KOPT-K1 (cell line): ENCODE measurements around the gene SGK1.
"Not testable (repeated sequence)": the region's sequence is repeated elsewhere in the genome, so short reads cannot be mapped to it uniquely, and the experiment has no call there.

Experiments
- H3K27ac ChIP-seq: fragments of 200-600 bp; sonication (generic); 2 replicates; pipeline ENCODE4 v1.5.1; 2016; ENCODE audit warnings: antibody characterized with exemption, mild to moderate bottlenecking, low read depth, low read length; ENCODE audit not compliant: poor library complexity, severe bottlenecking
- H3K36me3 ChIP-seq: fragments of 200-600 bp; sonication (generic); 2 replicates; pipeline ENCODE4 v1.5.1; 2017; ENCODE audit warnings: antibody characterized with exemption, mild to moderate bottlenecking, low read length, moderate library complexity; ENCODE audit not compliant: insufficient read depth
- H3K9me3 ChIP-seq: fragments of 200-600 bp; sonication (generic); 2 replicates; pipeline ENCODE4 v1.5.1; 2017; ENCODE audit warnings: antibody characterized with exemption, low read length, mild to moderate bottlenecking; ENCODE audit not compliant: insufficient read depth, poor library complexity, severe bottlenecking

SGK1 gene

DNA sequence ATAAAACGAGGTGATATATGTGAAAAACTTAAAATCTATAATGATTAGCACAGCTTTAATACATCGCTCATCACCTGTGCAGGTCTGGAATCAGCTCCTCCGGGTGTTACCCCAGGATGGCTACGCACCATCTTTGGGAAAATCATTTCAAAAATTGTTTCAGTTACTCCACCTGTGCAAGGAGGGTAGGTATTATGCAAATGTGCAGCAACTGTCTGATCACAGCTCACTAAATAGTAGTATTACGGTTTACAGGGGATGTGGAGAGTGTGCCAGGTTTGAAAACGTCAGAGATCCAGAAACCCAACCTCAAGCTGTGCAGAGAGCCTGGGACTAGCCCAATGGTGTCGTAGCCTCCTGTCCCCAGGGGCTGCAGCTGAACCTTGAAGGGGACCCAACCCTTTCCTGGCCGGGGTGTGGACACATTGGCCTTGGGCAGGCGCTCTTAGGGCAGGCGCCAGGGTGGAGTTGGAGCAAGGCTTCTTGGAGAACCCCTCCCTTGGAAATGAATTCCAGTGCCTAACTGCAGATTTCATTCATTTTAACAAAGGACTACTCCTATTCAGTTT is 24.2 kb upstream of the SGK1 start:
- Histone ChIP-seq H3K9me3 (no peaks in the 10 kb centered on the region), H3K36me3 (no peaks in the 10 kb centered on the region), H3K27ac (no peak overlapping the region)

DNA sequence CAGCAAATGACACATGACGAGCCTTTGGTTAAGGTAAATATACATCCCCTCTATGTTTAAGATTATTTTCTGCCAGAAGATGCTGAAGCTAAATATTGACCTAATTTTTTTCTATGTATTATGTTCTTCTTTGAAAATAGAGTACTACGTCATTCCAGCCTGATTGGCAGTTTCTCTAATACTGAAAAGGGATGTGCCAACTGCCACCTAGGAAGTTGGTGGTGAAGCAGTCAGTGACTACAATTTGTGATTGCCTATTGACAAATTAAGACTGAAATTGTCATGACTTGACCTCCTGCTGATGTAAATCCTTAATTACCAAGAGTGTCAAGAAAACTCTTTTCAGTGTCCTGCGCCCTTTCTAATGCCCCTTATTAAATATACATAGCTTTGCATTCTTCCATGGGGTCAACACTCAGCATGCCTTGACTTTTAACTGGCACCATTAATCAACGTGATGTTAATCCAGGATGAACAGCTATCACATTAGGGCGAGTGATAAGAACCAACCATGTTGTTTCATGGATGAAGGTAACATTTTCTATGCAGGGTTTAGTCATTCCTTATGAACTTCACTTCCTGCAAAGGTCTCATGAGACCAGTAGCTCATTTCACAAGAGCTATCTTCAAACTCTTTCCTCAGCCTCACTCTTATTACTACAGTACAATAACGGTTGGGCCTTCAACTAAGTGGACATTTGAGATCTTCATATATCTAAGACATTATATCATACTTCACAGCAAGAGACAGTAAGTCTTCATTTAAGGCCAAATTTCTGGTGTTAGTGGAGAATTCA is 22.5 kb upstream of the SGK1 start:
- Histone ChIP-seq H3K27ac (no peak overlapping the region), H3K9me3 (no peaks in the 10 kb centered on the region), H3K36me3 (no peaks in the 10 kb centered on the region)

DNA sequence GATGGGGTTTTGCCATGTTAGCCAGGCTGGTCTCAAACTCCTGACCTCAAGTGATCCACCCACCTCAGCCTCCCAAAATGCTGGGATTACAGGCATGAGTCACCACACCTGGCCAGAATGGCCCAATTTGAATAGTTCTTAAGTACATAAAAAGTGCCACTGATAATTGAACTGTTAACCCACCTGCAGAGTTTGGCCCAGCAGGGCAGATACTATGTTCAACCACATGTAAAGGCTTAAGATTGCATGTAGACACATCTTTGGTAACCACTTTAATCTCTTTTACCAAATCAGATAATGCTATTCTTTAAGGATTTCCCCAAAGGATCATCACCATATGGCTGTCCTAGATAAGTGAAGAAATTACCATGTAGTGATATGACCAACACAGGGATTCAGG is 21.3 kb upstream of the SGK1 start:
- Histone ChIP-seq H3K27ac (no peak overlapping the region), H3K9me3 (no peaks in the 10 kb centered on the region), H3K36me3 (no peaks in the 10 kb centered on the region)

DNA sequence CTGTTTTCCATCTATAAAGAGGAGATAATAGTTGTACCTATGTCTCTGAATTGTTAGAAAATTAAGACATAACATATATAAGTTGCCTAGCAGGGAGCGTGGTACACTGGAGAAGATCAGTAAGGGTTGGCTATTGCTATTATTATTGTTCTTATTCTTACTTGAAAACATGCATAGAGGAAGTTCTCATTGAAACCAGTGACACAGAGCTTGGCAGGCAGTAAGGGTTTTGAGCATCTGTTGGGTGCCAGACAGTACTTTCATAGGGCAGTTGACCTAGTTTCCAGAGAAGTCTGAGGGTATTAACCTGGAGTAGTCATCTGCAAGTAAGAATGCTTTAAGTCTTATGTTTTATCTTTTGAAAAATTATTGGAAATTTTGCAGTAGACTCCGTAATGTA is 13.3 kb upstream of the SGK1 start:
- no peaks in the 10 kb centered on the region for H3K36me3 ChIP-seq
- H3K9me3 ChIP-seq = no peaks in the 10 kb centered on the region
- no peak overlapping the region for H3K27ac ChIP-seq

DNA sequence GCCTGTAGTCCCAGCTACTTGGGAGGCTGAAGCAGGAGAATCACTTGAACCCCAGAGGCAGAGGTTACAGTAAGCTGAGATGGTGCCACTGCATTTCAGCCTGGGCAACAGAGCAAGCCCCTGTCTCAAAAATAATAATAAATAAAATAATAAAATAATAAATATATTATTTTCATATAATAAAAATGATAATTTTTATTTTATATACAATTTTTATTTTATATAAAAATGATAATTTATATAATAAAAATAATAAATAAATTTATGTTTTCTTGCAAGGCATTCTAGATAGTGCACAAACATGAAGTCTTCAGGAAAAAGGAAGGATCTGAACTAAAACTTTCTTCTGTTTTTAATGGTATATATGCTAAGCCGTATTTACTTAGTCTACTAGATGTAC is 12.6 kb upstream of the SGK1 start:
- no peaks in the 10 kb centered on the region for H3K9me3 ChIP-seq
- no peak overlapping the region for H3K27ac ChIP-seq
- no peaks in the 10 kb centered on the region for H3K36me3 ChIP-seq

DNA sequence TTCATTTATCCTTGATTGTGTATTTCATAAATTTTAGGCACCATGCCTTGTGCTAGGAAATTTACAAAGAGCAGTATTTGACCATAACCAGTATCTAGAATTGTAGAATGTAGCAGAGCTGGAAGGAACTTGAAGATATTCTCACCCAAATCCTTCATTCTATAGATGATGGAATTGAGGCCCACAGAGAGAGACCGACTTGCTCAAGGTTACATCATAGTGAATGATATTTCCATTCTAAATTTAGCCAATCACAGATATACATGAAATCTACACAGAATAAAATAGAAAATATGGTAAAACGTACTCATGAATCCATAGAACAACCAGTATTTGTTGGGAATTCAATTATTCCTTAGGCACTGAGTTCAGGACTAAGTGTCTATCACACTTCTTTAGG is 10.9 kb upstream of the SGK1 start:
- H3K9me3 ChIP-seq = no peaks in the 10 kb centered on the region
- no peaks in the 10 kb centered on the region for H3K36me3 ChIP-seq
- H3K27ac ChIP-seq = no peak overlapping the region

DNA sequence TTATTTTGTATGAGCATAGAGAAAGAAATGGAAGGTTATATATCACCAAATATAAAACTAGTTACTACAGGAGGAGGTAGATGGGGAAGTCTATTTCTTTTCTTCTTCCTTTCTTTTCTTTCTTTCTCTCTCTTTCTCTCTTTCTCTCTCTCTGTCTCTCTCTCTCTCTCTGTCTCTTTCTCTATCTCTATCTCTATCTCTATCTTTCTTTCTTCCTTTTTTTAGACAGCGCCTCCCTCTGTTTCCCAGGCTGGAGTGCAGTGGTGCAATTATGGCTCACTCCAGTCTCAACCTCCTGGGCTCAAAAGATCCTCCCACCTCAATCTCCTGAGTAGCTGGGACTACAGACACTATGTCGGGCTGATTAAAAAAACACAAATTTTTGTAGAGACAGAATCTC is 10.2 kb upstream of the SGK1 start:
- H3K27ac ChIP-seq = no peak overlapping the region
- no peaks in the 10 kb centered on the region for H3K36me3 ChIP-seq

DNA sequence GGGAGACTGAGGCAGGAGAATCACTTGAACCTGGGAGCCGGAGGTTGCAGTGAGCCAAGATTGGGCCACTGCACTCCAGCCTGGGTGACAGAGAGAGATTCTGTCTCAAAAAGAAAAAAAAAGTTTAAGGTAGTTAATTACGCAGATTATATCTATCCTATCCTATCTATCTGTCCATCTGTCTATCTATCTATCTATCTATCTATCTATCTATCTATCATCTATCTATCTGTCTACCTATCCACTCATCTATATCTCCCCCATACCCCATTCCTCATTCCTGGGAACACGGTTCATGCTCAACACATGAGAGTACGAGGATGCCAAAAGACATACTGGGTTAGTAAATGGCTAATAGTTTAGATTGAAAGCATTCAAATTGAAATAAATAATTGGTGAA is 8.3 kb upstream of the SGK1 start:
- not testable (repeated sequence) for H3K36me3 ChIP-seq, H3K27ac ChIP-seq, H3K9me3 ChIP-seq

More for the DNA sequence above, 10.2 kb upstream of the SGK1 start:
- H3K9me3 ChIP-seq = no peaks in the 10 kb centered on the region

DNA sequence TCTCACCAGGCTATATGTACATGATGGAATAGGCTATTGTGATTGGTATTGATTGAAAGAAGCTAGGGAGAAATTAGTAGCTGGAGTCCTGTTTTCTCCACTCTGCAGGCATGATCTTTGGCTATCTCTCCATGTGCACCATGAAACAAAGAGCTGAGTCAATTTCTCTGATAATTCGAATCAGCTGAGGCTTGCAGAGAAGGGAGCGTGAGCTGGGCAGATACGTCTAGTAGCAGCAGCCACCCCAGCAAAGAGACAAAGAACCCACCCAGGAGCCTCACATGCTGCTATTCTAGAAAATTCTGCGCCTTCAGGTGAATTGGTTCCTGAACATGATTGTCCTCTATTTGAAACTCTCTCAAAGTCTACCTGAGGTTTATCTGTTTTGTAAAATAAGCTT is 6.9 kb upstream of the SGK1 start:
- H3K36me3 ChIP-seq = no peaks in the 10 kb centered on the region
- no peaks in the 10 kb centered on the region for H3K9me3 ChIP-seq
- H3K27ac ChIP-seq = no peak overlapping the region

DNA sequence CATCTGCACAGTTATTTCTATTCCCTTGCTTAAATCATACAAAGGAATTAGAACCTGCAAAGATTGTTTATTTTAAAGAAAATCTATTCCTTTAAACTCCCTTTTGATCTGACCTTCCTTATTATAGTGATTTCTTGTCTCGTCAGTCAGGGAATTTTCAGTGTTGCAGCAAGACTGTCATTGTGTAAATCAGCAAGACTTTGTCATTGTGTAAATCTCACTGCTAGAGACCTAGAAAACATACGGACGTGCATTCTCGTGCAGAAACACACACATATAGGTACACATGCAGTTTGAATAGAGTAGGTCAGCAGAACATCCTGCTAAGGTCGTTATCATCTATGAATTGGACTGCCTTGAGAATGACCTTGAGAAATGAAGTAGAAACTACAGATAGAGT is 6.2 kb upstream of the SGK1 start:
- no peaks in the 10 kb centered on the region for H3K36me3 ChIP-seq
- no peaks in the 10 kb centered on the region for H3K9me3 ChIP-seq

DNA sequence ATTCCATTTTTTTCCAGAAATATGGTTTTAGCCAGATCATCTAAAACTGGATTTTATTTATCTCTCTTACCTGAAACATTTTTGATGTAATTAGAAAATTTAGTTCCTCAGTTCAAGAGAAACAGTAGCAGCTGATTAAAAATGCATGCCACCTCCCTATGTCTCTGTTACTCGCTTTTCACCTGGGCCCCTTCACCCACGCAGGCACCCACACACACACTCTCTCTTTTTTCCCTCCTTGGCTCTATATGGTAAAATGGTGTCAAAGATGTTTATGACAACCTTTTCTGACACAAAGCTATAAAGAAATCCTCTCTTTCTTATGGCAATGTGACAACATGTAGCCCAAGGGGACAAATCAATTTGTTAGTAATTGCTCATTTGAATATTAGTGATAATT is 5.8 kb upstream of the SGK1 start:
- H3K27ac ChIP-seq = no peak overlapping the region
- no peaks in the 10 kb centered on the region for H3K9me3 ChIP-seq

More for the DNA sequence above, 6.2 kb upstream of the SGK1 start:
- no peak overlapping the region for H3K27ac ChIP-seq

DNA sequence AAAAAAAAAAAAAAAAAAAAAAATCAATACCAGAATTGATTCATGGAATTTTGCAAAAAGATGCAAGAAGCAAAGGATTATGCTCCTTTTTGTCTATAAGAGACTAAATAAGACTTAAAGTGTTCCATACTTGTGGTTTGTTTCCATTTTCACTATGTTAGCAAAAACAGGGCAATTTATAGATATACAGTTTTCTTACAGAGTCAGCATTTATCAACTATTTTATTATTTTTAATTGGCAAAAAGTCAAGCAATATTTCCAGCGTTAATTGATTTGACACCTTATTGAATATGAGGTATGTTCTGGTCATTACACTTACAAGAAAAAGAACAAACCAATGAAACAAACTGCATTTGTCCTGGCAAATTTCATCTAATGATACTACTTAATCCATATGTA is 5.4 kb upstream of the SGK1 start:
- no peaks in the 10 kb centered on the region for H3K9me3 ChIP-seq
- H3K36me3 ChIP-seq = no peaks in the 10 kb centered on the region
- no peak overlapping the region for H3K27ac ChIP-seq

More for the DNA sequence above, 5.8 kb upstream of the SGK1 start:
- no peaks in the 10 kb centered on the region for H3K36me3 ChIP-seq

DNA sequence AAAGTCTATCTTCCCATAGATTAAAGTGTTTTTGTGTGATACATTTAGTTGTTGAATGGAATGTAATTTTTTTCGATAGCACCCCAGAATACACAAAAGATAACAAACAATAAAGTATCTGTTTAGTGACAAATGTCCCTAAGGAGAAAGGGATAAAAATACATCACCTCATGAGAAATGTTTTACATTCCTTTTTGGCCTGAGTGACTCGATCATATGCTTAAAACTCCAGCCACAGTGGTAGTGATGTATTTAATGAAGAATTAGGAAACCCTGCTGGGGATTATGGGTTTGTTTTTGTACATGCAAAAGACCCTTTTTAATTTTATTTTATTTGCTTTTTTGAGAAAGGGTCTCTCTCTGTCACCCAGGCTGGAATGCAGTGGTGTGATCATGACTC is 4.3 kb upstream of the SGK1 start:
- Histone ChIP-seq H3K9me3 (no peaks in the 10 kb centered on the region), H3K27ac (no peak overlapping the region), H3K36me3 (no peaks in the 10 kb centered on the region)

DNA sequence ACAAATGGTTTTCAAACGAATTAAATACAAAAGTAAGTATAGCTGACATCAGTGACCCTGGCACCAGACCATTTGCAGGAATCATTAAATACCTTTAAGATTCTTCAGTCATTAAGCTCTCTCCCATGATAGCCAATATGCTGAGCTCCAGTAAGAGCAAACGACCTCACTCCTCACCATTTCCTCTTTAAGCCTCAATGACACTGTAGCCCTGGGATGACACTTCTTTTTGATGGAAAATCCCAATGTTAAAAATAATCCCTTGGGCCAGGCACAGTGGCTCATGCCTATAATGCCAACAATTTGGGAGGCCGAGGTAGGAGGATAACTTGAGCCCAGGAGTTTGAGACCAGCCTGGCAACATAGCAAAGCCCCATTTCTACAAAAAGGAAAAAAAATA is 3.3 kb upstream of the SGK1 start:
- Histone ChIP-seq H3K9me3 (no peaks in the 10 kb centered on the region), H3K27ac (no peak overlapping the region), H3K36me3 (no peaks in the 10 kb centered on the region)

DNA sequence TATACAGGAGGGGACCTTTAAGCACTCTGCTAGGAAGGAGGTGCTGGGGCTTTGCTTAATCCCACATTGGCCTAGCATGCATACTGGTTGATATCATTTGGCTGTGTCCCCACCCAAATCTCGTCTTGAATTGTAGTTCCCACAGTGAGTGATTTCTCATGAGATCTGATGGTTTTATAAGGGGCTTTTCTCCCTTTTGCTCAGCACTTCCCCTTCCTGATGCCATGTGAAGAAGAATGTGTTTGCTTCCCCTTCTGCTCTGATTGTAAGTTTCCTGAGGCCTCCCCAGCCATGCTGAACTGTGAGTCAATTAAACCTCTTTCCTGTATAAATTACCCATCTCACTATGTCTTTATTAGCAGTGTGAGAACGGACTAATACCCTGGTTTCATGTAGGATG is 1.8 kb upstream of the SGK1 start:
- not testable (repeated sequence) for H3K36me3 ChIP-seq, H3K9me3 ChIP-seq, H3K27ac ChIP-seq

DNA sequence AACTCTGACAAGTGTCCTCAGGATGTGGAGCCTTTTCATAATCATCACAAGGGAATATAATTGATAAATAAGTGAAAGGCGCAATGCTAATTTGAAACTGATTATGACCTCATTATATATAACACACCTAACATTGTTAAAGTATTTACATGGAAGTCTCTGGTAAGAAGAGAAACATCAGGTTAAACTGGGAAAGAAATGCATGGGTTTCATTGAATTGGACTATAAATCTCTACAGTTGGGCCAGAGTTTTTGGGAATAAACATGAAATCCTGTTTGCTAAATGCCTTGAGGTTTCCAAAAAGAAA is 1.0 kb upstream of the SGK1 start:
- Histone ChIP-seq H3K36me3 (no peaks in the 10 kb centered on the region), H3K27ac (no peak overlapping the region), H3K9me3 (no peaks in the 10 kb centered on the region)
